DMS153 (cell line): ENCODE measurements around the gene TTC3.

Experiments used
- DNase-seq: peaks from one replicate; lab custom pipeline; 2025; lab: John Stamatoyannopoulos, UW

TTC3 gene

DNA sequence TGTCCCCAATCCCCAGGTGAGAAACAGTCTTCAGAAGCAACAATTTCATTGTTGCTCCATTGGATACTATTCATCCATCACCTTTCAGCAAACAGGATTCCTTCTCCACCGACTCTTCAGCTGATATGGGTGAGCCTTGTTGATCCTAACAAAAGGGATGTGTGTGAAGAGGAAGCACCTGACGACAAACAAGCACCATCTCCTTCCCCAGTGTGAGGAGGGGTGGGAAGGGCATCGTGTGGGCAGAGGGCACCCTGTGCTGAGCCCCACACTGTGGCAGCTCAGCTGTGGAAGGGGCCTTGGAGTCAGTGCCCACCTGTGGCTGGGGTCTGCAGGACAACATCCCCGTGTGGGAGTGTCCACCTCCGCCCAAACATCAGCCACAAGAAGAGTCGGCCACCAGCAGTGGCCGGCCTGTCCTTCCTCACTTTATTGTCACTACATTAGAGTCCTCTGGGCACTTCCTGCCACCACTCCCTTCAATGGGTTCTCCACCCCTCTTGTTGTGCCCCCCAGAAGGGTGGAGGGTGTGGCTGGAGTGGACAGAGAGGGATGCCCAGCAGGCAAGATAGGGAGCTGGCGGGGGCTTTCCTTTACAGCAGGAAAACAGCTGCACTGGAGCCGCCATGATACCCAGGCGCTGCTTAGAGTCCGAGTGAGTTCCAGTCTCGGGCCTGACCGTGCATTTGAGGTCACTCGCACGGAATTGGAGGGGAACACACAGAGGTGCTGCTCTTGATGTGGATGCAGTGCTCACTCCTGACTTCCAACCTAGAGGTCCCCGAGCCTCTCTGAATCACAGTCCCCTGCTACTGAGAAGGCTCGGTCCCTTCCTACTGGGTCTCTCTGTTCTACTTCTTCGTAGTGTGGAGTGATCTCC, 153.2 kb downstream of the TTC3 start:
- no peak for DNase-seq

DNA sequence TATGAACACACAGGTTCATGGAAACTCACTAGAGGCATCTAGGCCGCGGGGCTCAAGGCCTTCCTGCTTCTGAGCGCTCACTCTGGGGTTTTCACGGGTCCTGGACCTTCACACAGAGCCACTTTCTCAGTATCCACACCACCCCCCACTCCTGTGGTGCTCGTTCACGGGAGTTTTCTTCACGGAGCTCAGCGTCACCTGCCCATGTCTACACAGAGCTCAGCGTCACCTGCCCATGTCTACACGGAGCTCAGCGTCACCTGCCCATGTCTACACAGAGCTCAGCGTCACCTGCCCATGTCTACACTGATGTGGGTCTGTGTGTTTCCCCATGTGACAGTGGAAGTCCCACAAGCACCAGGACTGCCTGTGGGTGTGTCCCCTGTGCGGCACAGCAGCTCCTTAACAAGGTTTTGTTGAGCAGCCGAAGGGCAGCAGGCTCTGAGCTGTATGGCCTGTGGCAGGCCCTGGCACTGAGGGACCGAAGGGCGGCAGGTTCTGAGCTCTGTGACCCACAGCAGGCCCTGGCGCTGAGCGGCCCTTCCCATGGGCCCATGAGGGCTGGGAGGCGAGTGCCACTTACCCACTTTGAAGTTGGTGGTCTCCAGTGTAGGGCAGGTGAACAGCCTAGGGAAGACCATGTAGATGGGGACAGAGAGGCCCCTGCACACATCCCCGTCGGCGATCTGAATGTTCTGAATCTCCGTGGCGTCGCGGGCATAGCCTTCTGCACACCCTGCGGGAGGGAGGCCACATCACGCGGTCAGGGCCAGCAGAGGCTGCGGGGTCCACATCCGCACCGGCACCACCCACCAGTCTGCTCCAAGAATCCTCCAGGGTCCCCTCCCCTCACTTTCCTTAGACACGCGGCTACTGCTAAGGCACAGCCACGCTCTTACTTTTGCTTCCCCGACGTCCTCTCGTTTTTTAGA, 154.3 kb downstream of the TTC3 start:
- no peak for DNase-seq

DNA sequence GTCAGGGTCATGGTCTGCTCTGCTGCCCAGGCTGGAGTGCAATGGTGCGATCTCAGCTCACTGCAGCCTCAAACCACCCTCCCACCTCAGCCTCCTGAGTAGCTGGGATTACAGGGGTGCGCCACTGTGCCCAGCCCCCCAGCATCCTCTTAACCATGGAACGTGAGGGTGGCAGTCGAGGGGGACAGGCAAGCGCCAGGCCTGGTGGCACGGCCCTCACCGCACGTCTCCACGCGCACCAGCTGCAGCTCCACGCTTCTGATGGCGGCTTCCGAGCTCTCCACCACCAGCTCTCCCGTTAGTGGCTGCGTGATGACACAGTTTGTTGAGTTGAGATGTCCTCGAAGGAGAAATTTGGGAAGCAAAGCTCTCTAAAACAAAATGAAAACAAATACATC, 154.9 kb downstream of the TTC3 start:
- DNase-seq: no peak

DNA sequence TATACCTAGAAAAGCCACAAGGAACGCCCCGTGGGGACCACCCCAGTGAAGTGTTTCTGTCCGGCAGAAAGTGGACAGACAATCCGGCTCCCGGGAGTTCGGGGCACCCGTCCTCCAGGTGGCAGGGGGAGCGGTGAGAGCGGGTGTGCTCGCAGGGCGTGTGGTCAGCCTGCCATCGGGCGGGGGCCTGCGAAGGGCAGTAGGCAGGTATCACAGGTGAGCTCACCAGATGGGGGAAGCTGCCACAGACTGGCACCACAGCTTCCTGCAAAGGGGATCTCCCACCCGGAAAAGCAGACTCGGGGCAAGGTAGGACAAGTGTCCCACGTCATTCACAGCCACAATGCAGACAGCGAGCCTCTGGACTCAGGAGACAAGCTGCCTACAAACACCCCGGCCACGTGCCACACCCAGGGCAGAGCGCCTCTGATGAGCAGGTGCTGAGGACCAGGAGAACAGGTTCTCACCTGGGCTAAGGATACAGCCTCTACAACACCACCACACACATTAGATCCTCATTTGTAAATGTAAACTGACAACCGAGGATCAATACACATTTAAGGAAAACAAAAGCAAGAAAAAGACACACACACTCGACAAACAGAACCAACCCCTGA, 157.7 kb downstream of the TTC3 start:
- DNase-seq: no peak

DNA sequence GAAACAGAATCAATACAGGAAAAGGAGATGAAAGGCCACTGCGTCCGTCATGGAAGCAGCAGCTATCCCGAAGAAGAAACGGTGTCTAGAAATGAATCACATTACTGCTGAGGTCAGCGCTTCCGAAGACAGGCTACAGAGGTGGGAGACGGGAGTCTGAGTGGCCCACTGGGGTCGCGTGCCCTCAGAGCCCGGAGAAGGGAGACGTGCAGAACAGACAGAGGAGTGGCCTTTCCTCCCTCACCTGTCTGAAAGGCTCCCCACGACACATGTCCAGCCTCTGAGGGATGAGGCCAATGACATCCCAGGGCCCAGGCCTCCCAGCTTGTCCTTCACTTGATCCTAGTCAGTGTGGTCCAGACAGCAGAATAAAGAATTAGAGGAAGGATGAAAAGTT, 158.2 kb downstream of the TTC3 start:
- DNase-seq: no peak

DNA sequence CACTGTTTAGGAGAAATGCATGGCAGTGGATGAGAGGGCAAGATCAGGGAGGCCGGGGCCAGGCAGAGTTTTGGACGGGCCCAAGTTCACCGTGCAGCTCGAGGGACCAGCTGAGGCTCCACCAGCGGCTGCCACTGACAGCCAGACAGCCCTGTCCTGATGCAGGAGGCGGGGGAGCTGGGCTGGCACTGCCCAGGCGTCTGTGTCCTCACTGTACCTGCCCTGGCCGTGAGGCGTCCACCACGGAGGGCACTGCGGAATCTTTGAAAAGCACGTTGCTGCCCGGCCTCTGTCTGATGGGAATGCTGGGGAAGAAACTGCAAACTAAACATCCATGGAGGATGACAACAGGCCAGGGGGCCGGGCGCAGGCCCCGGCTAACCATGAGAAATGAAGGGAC, 158.6 kb downstream of the TTC3 start:
- DNase-seq: no peak

DNA sequence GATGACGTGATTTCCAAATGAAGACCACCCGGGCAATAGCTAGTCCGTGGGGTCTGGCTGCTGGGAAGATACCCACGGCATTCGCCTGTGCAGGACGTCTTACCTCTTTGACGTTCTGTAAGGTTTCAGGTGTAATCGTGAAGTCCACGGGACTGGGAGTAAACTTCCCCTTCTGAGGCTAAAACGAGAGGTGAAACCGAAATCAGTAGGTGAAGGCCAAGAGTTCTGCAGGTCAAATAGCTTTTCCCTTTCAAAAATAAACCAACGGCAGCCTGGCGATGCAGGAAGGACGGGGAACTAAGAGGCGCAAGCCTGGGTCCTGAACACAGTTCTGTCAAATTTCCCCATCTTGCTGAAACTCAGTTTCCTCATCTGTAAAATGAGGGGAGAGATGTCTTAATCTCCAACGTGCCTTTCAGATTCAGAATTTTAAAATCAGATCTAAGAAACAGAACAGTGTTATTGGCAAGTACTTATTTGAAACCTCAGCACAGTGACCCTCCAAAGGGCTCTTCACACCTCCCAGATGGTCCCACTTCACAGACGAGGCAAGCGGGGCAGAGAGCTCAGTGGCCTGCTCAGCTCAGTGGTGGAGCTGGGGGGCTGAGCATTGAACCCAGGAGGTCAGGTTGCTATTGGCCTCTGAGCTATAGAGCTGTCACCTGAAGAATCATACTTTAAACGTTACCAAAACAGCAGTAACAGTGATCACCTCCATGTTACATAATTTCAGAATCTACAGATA, 159.4 kb downstream of the TTC3 start:
- DNase-seq: no peak

DNA sequence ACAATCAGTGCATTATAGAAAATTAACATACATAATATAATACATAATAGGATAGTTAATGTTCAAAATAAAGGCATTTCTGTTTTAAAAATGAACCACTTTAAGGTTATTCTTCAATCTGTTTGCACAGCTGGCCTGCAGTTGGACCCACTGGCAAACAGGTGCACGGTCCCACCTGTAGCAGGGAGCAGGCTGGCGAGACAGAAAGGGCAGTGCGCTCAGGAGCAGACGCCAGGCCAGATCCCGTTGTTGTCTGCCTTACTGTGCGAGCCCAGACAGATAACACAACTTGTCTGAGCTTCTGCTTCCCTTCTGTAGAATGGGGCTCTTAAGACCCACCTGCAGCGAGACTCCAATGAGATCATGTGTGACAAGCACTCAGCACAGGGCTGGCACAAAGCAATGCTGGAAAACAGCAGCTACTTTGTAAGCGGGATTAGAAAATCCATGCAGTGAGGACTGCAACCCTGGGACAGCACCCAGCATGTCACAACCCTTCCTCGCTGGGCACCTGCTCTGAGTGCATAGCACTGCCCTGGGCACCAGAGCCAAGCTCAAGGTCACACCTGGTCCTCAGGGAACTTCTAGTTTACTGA, 160.6 kb downstream of the TTC3 start:
- peak; percentile 14 for DNase-seq

DNA sequence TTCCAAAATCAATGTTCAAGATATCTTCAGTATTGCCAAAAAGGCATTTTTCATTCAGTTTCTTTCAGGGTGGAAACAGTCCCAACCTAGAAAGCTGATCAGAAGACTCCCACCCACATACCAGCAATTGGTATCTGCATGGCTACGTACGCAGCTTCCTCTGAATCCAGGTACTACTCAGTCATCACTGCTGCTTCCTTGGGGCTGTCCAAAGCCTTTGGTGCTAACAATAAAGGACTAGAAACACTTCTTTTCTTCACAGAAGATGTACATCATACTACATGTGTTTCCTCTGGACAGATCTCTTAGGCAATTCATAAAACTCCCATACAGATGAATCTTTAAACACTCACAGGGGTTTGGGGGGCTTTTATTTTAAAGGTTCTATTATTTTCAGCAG, 164.3 kb downstream of the TTC3 start:
- DNase-seq: no peak

DNA sequence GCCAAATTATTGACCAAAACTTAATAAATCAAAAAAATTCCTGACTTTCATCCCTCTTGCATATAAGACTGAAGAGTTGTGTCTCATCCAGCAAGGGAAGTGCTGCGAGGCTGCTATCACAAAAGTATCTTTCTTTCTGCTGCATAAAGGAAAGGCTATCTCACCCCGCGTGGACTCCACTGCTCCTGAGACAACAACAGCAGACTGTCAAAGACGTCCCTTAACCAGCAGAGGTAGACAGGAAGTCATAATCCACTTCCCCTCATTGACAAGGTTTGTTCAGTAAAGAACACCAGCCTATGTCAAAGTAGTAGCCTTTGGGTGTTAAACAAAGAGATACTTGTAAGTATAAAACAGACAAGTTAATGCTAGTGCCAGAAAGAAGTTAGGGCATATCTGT, 164.7 kb downstream of the TTC3 start:
- DNase-seq: no peak

DNA sequence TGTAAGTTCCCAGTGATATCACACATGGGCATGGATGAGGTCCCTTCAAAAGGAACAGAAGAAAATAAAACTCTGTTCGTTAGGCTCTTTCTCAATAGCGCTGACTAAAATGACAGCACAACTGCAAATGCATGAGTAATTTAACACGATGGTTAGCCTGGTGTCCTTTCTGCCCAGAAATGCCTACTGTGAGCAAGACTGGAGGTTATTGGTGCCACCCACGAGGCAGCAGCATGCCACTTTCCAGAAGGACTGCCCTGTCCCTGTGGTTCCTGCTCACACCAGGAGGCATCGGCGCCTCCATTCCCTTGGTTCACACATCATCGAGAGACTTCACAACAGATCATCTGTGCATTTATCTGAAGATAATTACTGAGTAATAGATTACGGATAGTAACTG, 167.9 kb downstream of the TTC3 start:
- no peak for DNase-seq

DNA sequence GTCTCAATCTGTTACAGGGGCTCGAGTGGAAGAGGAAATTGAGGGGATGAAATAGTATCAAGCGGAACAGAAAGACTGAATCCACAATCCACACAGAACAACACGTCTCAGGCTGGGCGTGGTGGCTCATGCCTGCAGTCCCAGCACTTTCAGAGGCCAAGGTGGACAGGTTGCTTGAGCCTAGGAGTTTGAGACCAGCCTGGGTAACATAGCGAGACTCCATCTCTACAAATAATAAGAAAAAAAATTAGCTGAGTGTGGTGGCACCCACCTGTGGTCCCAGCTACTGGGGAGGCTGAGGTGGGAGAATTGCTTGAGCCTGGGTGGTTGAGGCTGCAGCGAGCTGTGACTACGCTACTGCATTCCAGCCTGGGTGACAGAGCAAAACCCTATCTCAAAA, 168.4 kb downstream of the TTC3 start:
- no peak for DNase-seq

DNA sequence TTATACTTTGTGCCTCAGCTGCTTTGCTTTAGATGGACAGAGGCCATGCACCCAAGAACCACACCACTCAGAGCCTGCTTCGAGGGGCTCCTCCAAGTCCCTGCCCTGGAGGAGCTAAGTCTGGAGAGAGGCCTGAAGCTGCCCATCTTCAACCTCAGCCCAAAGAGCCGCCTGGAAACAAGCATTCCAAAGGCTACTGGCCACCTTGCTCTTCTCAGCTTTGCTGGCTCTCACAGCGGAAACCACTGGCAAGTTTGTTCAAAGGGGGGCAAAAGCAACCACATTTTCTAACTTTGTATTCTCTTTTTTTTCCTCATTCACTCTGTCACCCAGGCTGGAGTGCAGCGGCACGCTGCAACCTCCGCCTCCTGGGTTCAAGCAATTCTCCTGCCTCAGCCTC, 170.9 kb downstream of the TTC3 start:
- DNase-seq: no peak

DNA sequence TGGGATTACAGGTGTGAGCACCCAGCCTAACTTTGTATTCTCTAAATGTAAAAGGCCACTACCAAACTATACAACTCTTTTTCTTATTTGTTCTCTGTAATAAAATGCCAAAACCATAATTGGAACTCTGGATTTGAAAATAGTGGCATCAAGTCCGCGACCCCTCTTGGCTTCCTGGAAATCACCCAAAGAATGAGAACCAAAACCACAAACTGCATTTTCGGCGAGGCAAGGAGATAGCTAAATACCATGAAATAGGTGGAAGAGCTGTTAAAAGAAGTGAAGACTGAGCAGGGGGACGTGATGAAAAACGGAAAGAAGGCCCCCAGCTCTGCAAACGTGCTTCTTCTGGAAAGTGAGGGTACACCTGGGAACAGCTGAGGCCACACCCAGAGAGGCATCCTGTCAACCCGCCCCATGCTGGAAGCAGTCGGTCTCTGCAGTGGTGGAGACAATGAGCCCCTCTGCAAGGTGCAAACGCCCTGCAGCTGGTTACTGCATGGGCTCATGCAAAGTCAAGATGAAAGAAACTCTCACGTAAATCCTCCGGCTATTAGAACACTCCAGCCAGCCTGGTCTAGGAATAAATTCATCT, 171.5 kb downstream of the TTC3 start:
- DNase-seq: no peak

DNA sequence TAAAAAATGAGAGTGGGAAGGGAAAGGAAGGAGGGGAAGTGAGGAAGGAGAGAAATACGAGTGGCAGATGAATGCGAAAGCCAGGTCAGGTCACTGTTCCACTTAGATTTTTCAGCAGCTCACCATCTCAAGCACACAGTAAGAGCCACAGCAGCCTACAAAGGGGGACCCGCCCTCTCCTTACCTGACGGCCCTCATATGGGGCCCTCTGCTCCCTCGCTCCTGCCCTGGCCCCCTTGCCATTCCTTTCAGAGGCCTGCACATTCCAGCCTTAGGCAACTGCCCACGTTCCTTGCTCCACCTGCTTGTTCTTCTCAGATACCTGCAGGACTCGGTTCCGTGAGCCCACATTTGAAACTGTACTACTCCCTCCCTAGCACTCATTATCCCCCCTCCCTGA, 172.1 kb downstream of the TTC3 start:
- no peak for DNase-seq

DNA sequence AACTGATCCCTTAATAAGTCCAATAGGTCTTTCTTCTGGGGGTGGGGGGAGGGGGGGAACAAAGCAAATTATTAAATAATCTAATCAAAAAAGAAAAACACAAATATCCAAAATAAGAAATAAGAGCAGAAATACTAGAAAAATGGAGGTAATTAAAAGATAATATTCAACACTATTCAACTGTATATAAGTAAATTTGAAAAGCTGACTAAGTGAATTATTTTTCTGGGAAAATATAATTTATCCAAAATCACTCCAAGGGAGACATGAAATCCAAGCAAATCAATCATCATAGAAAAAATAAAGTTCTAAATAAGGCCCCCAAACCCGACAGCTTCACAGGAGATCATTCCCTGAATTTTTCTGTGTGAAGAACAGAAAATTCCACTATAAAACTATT, 175.2 kb downstream of the TTC3 start:
- DNase-seq: no peak

DNA sequence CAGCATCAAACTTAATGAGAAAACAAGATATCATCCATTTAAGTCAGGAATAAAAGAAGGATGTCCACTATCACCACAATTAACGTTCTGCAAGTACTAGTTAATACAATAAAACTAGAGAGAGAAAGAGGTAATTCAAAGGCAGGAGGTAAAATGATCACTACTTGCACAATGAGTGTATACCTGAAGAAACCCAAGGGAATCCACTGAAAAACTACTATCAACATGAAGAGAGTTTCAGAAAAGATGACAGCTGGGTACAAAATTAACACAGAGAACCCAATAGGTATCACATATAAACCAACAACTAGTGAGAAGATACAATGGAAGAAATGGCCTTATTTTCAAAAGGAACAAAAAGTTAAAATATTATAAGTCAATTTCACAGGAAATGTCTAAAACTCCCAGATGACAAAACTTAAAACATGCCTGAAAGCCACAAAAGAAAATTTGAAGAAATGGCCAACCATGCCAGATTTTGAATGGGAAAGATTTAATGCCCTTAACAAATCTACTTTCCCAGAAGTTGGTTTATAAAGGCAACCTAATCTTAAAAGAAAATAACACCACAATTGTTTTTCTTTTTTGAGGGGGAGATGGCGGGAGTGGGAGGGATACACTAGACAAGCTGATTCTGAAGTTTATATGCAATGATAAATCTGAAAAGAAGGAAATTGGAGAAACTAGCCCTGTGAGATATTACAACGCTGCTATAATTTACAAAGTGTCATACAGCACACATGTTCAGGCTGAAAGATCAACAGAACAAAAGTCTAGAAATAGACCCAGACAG, 176.3 kb downstream of the TTC3 start:
- DNase-seq: no peak

DNA sequence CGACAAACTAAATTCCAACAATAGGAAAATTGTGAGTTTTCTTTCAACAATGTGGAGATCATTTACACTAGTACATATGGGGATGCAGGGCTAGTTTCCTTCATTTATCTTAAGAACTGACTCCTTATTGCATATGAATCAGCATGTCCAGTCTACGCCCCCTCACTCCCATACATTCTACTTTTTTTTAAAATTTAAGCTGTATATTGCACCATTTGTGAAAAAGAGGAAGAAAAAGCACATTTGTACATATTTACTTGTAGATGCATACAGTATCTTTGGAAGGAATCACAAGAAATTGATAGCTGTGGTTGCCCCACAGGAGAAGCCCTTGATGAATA, 178.2 kb downstream of the TTC3 start:
- no peak for DNase-seq
